Stimulated activated CD8-positive, alpha-beta memory T cell treated with anti-CD3 and anti-CD28 coated beads, Interleukin-15, amount 100 ng/mL, for 4 hours (primary cell): ENCODE measurements around the gene CHSY1.
"Not testable (repeated sequence)": the region's sequence is repeated elsewhere in the genome, so short reads cannot be mapped to it uniquely, and the experiment has no call there.

Experiments
- DNase-seq, 2 donors: peaks; one replicate each; pipeline ENCODE4 v3.0.0-alpha.2; 2020; ENCODE audit warnings: low read depth in 2 of 2

CHSY1 gene

GRCh38 chr15:101244036-101244781 lies 7.6 kb downstream of the CHSY1 start:
- DNase-seq: no peak

GRCh38 chr15:101243420-101243819 lies 8.4 kb downstream of the CHSY1 start:
- no peak for DNase-seq

GRCh38 chr15:101242999-101243336 lies 8.9 kb downstream of the CHSY1 start:
- DNase-seq: no peak

GRCh38 chr15:101242160-101242998 lies 9.5 kb downstream of the CHSY1 start:
- peak; percentile 27 to 40 for DNase-seq

DNA sequence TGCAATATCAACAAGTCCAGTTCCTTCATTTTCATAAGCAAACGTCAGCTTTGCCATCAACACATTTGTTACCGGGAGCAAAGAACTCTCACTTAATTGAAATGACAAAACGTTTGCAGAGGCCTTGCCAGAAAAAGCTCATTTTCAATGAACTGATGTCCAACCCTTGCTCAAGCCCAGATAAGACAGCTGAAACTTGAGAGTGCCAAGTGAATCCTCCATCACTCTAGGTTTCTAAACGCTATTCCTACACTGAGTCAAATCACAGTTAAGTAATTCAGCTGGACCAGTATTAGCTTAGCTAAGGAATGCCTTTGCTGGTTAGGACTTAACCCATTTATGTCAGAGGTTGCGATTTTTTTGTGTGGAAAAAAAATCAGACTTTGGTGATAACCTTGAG lies 11.5 kb downstream of the CHSY1 start:
- no peak for DNase-seq

DNA sequence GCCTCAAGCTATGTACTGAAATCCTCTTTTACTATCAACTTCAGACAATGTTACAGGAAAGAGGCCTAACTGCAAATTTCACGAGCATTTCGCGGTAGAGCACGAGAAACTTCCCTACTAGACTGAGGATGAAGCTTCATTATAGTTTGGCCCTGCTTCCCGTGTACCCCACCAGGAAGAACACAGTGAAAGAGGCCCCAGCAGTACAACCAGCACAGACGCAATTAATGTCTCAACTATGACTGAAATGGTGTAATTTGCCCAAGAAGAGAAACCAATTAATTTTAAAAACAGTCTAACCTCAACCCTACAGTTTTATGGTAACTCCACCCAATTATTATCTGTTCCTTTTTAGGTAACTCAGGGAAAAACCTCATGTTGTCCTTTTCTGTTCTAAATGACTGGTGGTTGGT lies 12.1 kb downstream of the CHSY1 start:
- no peak for DNase-seq

- no peak for DNase-seq
Measured at GRCh38 chr15:101237251-101237650, 14.6 kb downstream of the CHSY1 start.

GRCh38 chr15:101233651-101234280 lies 18.1 kb downstream of the CHSY1 start:
- no peak for DNase-seq

GRCh38 chr15:101232677-101233076 lies 19.2 kb downstream of the CHSY1 start:
- no peak for DNase-seq

DNA sequence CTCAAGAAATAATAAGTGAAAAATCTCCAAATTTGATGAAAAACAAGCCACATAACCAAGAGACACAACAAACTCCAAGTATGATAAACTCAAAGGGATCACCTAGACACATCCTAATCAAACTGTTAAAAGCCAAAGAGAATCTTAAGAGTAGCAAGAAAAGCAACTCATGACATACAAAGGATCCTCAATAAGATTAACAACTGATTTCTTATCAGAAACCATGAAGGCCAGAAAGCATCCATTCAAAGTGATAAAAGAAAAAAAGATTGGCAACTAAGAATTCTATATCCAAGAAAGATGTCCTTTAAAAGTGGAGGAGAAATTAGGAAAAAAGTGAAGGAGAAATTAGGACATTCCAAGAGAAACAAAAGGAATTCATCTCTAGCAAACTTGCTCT lies 23.5 kb downstream of the CHSY1 start:
- DNase-seq: no peak

GRCh38 chr15:101225658-101226057 lies 26.2 kb downstream of the CHSY1 start:
- DNase-seq: no peak

GRCh38 chr15:101221902-101222301 lies 29.9 kb downstream of the CHSY1 start:
- DNase-seq: no peak

DNA sequence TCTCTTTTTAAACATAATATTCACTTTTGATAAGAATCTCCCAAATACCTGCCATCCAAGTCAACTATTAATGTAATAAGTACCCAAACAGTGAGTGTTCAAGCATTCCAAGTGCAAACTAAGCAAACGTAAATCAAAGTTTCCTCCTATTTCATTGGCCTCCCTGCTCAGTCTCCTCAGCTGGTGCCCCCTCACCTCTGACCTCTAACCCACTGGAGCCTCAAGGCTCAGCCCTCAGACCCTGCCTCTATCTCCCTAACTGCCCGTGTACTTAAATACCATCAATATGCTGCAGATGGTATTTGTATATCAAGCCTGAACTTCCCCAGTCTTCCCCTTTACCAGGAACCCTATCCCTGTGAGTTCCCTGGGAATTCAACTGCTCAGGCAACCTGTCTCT lies 31.8 kb downstream of the CHSY1 start:
- DNase-seq: no peak

DNA sequence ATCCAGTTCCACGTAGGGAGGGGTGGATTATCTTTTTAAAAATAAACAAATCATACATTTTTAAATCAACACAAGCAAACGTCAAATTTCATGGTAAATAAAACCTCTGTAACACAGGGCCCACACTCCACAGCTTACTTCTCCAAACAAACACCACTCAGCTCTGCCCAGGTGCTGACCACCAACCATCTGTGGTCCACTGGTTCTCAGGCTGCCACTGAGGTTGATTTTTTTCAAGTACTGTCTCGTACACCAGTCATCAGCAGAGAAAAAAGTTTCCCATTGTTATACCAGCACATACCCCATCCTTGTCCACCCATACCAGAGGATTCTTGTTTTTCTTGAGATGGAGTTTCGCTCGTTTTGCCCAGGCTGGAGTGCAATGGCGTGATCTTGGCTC lies 32.4 kb downstream of the CHSY1 start:
- no peak for DNase-seq

GRCh38 chr15:101217446-101217845 lies 34.4 kb downstream of the CHSY1 start:
- DNase-seq: no peak

- no peak for DNase-seq
Measured at GRCh38 chr15:101216100-101216499, 35.7 kb downstream of the CHSY1 start.

DNA sequence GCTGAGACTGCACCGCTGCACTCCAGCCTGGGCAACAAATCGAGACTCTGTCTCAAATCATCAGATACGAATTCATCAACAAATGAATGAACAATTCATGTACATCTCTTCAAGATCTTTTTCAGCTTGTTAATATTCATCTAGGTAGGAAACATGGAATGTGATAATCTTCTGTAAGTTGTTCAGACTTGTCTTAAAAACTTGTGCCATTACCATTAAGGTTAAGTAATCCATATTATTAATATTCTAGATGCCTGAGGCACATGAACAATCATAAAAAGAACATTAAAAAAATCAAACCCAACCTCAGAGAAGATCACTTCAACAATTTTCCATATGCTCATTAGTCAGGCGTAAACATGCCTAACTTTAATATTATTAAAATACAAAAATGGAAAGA lies 36.2 kb downstream of the CHSY1 start:
- no peak for DNase-seq

- not testable (repeated sequence) for DNase-seq
Measured at GRCh38 chr15:101214435-101215097, 37.3 kb downstream of the CHSY1 start.

DNA sequence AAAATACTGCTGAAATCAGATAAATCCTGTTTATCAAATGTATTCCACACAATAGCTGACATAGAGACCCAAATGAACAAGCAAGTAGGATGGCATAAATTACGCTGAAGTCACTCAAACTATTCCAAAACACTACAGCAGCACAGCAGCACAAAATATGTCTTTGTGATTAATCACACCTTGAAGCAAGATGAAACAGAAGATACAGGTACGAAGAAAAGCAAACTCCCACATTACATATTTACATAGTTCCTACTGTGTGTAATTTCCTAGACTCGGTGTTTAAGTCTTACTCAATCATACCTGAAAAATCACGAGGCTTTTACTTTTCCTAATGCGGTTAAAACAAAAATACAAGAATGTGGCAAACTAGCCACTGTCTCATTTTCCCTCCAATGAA lies 38.3 kb downstream of the CHSY1 start:
- DNase-seq: no peak

DNA sequence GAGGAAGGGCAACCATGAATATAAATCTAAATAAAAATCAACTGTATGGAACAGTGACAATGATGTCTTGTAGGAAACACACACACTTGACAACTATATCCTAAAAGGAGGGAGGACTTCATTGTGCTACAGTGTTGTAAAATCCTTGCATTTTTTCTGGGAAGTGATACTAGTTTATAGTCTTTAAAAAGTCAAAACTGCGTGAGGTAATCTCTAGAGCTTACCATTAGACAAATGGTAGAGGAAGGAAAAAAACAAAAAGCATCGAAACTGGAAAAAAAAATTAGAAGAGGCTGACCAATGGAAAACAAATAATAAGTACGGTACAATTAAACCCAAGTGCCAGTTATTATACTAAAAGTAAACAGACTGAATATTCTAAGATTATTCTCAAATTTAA lies 38.7 kb downstream of the CHSY1 start:
- no peak for DNase-seq

DNA sequence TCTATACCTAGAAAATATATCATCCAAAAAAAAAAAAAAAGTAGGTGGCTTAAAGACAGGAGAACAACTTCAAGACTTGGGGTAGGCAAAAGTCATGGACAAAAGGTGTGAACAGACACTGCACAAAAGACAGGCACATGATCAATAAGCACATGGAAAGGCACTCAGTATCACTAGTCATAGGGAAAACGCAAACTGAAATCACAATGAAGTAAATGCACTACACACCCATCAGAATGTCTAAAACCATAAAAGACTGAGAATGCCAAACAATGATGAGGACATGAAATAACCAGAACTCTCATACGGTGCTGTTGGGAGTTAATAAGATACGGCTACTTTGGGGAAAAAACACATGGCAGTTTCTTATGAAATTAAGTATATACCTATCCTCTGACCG lies 40.0 kb downstream of the CHSY1 start:
- no peak for DNase-seq

DNA sequence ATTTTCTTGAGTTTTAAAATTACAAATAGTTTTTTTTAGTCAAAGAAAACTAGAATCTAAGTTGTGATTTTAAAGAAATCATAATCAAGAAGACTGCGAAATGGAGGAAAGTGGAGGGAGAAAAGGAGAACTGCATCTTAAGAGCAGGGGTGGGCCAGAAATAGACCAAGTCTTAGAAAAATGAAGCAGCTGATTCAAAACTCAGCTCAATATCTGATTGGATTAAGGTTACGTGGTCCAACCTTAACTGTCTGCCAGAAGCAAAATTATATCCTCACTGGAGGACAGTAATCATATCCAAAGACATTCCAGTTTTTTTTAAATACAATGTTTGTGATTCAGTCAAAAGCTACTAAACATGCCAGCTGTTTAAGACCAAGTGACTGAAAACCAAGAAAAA lies 41.4 kb downstream of the CHSY1 start:
- DNase-seq: no peak
